ENCODE data around the gene PTGFRN.

Gene PTGFRN

DNA sequence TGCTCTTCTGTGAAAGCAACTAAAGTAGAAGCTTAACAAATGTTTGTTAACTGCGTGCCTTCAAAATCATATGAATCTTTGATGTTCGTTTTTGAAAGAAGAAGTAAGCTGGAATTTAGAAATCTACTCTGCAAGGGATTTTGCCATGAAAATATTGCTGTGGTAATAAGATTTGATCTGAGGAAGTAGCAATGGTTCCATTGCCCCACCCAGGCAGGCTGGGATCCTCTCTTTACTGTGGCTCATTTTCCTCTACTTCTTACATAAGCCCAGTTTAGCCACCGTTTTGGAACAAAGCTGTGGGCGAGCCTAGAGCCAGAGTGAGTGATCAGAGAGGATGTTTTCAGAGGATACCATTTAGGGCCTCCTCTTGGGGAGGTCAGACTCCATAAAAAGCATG is 20.3 kb upstream of the PTGFRN start:
- peak; percentile 93 to 95 for DNase-seq

DNA sequence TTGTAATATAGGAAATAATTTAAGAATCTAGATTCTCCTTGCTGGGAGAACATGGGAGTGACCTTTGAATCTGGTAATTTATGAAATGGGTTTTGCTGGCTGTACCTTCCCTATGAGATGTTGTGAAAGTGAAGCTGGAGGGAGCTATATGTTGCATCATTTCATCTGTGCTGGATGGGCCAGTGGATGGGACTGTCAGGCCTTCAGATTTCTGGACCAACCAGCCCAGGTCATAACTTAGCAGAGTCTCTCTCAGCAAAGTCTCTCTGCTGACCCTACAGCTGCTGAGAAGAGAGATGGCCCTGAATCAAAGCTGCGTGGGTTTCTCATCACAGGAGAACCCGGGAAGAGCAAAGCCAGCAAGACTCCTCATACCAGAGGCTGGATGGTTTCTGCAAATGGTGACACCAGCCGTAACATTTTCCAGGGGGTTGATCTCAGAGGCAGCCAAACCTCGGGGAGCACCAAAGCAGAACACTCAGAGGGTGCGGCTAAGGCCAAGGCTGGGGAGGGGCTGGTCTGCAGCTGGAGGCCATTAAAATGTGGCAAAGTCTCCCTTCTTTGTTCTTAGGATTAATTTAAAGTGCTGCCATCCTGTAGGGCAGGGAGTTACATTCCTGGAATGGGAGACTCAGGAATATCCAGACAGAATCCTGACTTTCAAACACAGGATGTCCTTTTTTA is 18.2 kb upstream of the PTGFRN start:
- peak in 1 of 2 donors; percentile 30 for DNase-seq

DNA sequence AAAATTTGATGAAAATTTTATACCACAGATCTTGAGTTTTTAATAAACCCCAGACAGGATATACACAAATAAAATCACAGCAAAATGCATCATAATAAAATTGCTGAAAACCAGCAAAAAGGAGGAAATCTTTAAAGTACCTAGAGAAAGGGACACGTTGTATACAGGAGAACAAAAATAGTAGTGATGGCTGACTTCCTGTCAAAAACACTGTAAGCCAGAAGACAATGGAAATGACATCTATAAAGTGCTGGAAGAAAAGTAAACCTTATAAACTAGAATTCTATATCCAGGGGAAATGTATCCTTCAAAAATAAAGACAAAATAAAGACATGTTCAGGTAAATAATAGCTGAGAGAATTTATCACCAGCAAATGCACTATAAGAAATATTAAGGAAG is 14.6 kb upstream of the PTGFRN start:
- DNase-seq = no peak

DNA sequence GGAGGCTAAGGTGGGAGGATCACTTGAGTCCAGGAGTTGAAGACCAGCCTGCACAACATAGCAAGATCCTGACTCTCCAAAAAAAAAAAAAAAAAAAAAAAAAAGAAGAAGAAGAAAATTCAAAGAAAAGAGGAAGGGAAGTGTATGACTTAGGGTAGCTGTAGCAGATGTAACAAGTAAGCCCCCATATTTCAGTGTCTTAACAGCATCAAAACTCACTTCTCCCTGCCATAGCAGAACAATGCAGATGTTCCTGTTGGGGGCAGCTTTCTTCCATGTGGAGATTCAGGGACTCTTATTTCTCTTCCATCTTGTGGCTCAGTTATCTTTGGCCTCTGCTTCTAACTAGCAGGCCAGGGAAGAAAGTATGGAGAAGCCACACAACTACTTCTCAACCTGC is 10.2 kb upstream of the PTGFRN start:
- no peak for DNase-seq

DNA sequence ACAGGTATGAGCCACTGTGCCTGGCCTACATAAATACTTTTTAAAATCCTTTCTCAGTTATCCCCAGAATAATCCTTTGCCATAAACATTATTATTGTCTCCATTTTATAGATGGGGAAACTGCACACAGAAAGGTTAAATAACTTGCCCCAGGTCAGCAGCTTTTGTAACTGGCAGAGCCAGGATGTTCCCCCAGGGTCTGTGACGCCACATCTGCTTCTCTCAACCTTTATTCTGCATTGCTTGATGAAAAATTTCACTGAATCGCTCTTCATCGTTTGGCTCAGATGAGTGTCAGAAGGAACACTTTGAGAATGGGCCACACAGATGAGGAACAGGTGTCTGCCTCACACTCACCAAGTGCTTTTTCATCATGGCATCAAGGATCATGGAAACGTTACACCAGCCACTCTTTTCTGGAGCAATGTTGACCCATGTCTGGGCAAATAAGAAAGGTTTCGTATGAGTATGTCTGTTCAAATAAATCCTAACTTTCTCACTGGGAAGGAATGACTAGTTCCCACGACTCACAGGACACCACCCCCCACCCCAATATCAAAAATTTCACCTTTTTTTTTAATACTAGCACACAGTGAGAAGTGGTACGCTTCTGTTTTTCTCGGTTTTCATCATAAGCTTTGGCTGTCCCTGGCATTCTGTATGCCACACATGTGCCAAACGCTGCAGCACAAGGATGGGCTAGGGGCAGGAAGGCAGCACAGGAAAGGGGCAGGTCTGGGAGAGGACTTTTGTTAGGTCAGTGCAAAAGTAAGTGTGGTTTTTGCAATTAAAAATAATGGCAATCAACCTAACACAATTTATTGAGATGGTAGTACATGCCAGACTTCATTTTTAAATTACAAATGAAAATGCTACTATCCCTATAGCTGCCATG is 9.0 kb upstream of the PTGFRN start:
- no peak for DNase-seq

DNA sequence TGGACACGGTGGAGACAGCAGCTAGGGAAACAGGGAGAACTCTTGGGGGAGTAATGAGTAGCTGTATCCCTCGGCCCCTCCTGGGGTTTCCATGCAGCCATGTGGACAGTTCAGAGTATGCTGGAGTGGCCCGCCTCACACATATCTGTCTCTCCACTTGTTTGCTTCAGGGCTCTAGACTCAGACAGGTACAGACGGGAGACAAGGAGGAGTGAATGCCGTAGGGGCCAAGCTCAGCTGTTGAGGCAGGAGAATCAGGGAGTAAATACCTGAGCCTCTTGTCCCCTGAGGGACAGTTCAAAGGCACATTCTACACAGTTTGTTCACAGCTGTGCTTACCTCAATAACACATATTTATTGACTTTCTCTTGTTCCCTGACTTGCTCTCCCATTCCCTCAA is 7.7 kb upstream of the PTGFRN start:
- no peak for DNase-seq

DNA sequence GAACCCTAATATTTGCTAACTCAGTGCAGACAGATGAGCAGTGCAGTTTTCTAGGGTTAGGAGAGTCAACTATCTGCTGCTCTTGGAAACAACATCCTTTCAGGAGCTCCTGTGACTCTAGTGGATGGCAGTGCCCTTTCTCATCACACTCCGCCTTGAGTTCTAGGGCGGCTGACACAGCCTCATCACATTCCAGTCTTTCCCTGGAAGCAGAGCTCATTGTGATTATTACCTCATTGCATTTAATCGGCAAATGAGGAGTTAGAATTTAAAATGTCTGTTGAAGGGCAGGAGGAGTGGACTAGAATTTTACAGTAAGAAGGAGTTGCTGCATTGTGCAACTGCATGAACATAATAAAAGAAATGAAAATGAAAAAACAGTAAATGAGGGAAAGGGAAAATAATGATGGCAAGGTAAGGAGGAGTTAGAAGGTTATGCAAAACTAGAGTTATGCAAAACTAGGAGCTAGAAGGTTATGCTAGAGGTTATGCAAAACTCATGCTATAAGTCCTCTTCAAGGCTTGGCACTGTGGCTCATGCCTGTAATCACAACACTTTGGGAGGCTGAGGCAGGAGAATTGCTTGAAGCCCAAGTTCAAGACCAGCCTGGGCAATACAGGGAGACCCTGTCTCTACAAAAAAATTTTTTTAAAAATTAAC is 6.9 kb upstream of the PTGFRN start:
- no peak for DNase-seq

DNA sequence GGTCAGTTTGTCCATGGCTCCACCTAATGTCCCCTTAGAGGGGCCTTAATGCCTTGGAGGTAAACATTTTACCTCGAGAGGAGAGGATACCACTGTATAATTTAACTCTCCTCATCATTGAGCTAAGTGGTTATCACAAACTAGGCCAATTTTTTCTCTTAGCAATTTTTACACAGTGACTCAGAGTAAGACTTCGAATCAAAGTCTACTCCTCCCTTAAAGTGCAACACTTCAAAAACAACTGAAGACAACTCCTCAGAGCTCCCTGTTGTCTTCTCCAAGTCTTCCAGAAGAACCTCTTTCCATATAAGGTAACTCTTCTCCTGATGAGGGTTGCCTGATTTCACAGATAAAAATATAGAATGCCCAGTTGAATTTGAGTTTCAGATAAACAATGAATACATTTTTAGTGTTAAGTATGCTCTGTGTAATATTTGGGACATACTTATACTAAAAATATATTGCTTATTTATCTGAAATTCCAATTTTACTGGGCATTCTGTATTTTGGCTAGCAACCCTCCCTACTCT is 4.9 kb upstream of the PTGFRN start:
- DNase-seq = no peak

DNA sequence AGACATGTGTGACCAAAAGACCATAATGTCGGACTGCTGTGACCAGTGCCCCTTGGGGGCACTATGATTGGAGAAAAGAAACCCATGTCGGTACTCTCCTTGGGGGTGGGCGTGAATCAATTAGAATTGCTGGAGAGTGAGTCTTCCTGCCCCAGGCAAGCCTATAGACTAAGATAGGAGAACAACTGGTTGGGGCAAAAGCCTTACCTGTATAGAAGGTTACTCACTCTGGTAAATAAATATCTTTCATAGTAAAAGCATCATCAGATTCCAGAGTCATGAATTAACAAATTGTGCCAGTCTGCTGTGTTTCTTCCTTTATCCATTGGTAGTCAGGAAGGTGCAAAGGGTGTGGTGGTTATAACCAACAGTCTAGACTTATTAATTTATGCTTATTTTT is 2.9 kb upstream of the PTGFRN start:
- DNase-seq = no peak

DNA sequence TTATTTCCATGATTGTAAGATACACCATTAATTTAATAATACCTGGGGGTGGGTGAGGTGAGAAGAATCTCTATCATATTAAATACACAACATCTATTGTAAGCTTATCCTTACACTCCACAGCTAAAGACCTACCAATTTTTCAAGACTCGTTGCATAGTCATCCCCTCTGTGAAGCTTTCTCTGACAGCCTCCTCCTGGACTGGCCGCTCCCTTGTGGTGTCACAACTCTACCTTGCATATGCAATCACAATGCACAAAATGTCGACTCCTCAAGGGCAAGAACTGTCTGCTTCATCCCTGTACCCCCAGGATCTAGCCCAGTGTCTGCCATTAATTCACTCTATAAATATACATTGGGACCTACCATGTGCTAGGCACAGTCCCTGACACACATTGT is 2.4 kb upstream of the PTGFRN start:
- DNase-seq = no peak

DNA sequence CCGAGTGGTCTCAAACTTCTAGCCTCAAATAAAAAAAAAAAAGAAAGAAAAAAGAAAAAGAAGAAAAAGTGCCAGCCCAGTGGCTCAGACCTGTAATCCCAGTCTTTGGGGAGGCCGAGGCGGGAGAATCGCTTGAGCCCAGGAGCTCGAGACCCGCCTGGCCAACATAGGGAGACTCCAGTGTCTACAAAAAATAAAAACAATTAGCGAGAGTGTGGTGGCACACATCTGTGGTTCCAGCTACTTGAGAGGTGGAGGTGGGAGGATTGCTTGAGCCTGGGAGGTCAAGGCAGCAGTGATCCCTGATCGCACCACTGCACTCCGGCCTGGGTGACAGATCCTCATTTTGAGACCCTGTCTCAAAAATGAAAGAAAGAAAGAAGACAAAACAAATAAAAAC is 1.4 kb upstream of the PTGFRN start:
- no peak for DNase-seq

DNA sequence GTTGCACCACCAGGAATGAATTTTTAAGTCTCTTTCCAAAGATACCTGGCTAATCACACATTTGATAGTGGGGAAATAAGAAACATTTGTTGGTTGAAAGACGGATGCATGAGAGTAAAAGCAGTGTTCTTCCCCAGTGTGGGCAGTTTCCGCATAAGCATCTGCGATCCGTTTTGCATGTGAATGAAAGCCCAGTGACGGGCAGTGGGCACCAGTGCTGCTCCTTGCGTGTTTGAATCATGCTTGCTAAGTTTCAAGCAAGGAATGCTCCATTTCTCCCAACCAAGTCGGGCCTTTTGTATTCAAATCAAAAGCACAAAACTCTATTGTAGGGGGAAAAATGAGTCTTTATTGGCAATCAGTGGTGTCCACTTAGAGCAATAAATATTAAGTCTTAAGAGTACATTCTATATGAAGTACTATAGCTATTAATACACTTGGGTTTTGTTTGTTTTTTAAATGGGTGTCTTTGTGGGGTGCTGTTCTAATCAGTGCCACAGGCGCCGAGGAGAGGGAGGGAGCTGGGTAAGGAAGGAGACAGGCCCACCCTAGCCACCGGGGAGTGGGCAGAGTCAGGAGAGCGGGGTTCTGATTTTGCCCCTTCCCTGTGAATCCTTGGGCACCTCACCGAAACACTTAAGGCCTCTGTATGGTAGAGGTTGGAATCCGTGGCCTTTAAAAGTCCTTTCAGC is 750 bp upstream of the PTGFRN start:
- DNase-seq = no peak

DNA sequence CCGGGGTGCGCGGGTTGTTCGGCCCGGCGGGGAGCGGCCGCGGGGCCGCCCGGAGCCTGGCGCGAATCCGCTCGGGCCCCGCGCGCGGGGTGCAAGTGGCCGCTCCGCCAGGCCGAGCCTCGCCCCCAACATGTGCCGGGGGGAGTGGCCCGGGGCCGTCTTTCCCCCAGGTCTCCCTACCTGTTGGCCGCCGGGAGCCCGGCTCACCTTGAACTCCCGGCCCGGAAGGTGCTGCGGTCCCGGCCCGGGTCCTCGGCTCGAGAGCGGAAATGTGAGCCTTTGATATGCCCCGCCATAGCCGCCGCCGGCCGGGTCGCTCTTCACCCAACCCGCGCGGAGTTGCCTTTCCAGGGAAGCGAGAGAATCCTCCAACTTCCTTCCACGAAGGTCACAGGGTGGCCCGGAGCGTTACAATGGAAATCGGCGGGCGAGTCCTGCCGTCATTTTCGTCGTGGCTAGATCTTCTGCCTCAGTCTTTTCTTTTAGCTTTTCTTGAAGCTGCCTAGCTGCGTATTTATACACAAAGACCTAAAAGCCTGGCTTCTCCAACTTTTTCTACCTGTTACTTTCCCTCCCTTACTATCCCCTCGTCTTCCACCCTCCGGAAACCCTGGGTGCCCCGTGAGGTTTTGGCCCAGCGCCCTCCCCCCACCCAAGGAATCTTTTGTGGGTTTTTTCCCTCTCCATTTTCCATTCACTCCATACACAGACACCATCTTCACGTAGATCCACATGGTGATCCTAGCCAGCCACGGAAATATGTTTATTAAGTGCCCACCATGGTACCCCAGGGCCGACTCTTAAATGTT is 867 bp downstream of the PTGFRN start:
- peak in 1 of 2 donors; percentile 41 for DNase-seq

DNA sequence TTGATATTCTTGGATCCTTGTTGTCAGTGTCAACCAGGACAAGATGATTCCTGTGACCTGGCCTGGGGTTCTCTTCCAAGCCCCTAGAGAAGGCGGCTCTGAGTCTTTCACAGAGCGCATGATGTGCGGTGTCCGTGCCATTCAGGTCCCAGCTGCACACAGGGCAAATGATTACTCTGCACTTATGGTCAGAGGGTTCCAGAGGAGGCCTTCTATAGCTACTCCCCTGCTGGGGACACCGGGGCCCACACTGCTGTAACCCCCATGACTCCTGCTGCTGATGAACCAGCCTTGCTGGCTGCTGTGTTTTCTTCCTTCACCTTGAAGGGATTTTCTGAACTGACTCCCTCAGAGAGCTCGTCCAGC is 1.5 kb downstream of the PTGFRN start:
- no peak for DNase-seq

DNA sequence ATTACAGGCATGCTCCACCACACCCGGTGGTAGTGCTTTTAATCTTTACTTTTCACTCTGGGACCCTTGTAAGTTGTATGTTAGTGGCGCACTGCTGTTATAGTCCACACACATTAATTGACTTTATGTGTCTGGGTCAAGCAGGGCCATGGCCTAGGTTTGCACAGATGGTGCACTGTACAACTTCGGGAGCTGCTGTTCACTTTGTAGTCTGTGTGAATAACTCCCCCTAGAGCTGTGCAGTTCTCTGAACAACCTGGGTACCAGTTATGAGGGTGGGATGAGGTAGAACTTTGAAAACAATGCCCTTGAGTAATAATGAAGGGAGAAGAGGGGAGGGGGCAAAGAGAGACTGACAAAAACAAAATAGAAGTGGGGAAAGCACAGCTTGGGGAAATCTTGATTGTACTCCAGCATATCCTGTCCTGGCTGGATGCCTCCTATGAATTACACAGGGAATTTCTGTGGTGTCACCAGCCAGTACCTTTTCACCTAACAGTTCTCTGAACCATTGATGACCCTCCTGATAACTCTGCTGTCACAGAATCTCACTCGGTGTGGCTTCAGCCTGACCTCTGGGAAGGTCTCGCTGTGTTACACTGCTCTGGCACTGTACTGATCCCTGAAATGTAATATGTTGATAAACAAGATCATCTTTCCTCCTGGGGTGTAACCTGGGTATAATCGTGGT is 2.2 kb downstream of the PTGFRN start:
- no peak for DNase-seq

DNA sequence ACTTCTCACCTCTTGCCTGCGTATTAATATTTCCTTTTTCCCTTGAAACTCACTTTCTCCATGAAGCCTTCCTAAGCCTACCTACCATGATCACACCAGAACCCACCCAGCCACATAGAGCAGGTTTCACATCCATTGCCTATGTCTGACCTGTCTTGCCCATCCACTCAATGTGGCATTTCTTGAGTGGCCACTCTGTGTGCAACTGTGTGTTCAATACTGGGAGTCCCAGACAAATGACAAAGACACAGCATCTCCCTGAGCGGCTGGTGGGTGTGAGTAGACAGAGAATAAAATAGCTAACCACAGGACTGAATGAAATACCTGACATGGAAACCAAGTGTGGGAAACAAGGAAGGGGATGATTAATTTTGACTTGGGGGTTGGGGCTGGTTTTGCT is 3.1 kb downstream of the PTGFRN start:
- DNase-seq = no peak

DNA sequence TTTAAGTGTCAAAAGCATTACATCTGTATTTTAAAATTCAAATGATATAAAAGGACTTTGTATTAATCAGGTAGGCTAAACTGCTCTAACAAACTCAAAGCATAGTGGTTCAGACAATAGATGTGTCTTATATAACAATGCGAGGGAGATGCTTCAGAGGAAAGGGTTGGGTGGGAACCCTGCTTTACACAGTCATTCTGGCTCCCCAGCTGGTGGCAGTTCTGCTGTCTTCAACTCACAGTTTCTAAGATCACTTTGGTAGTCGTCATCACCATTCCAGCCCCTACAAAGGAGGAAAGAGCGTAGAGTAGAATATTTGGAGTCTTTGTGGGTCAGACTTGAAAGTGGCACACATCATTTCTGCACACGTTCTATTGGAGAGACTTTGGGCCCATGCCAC is 4.2 kb downstream of the PTGFRN start:
- no peak for DNase-seq

DNA sequence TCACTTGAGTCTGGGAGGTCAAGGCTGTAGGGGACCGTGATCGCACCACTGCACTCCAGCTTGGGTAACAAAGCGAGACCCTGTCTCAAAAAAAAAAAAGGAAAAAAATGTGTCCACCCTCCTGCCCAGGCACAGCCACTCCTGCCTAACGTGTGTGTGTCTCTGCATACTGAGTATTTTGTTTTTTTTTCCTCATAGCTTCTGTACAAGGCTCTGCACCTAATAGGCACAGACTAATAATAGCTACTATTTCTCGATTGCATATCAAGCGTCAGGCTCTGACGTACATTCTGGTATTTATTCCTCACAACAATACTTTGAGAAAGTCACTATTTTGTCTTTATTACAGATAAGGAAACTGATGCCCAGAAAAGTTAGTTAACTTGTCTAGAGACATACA is 5.0 kb downstream of the PTGFRN start:
- no peak for DNase-seq

DNA sequence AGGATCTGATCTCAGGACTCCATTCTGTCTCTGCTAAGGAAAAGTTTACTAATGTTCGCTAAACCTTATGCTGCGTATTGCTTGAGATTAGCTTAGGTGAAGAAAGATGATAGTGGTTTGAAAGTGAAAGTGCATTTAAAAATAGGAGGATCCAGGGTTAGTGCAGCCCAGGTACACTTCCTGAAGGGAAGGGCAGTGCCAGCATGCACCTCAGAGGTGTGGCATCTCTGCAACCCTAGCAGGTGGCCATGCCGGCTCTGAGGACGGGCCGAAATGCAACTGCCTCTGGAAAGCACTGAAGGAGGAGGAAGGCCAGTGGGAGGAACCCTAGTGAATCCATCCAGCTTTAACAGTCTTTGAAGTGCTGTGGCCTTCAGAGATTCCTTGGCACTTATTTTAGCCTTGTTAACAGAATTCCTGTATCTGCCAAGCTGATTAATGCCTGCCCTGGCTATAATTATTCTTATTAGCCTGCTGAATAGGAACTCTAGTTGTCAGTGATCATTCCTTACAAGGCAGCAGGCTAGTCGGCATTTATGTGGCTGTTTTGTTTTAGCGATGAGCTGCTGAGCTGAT is 5.5 kb downstream of the PTGFRN start:
- DNase-seq = no peak

DNA sequence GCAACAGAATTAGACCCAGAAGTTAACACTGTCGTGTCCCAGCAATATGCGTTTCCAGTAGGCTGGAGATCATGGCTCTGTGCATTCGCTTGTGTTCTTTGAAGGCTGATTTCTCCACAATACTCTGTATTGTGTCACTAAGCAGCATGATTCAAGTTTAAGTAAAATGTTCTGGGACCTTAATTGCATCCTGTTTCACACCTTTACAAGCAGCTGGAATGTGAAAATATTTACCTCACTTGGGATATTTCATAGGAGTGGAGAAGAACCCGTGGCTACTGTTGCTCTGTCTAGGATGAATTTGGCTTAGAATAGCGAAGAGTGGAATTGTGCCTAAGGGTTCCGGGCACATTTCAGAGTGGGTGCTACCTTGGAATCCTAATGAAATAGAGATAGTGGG is 6.3 kb downstream of the PTGFRN start:
- DNase-seq = no peak
